Heart left ventricle (tissue), 13 donors: Measurements from ENCODE around the gene SEC61B.

Source experiments
- POLR2A ChIP-seq, 2 donors: fragments of 450-650 bp; IDR thresholded peaks; one replicate each; pipeline ENCODE4 v1.6.1; 2017; ENCODE audit warnings: antibody characterized with exemption in 2 of 2, mild to moderate bottlenecking in 2 of 2, moderate library complexity in 2 of 2
- TF ChIP-seq, protein P1 (sequence below), 12 donors: fragments of 200-600 bp; sonication (generic) in 4 of 12; IDR thresholded peaks; one replicate each; pipeline versions ENCODE4 v1.5.0 to v1.8.0; 2018 to 2022; ENCODE audit warnings: antibody characterized with exemption in 12 of 12, mild to moderate bottlenecking in 5 of 12
- donor health status: ischemic (EF 13 %, LVEDD 7.1; RV severe dilation, severe dysfunction).
- donor health status: DM: no; HTN: yes; CAD: no.
- donor health status: DM: no; HTN: no; CAD: no.
- donor health status: ischemic (EF 25% LVEDD 6.9; RV normal size, moderate dysfunction).
- donor health status: ischemic (EF 25% LVEDD 5.7; RV mildly dilated, moderate dysfunction).
- donor health status: ischemic (EF 35%, LVEDD 5.7; RV mildly dilated, moderate dysfunction).
- donor health status: nonischemic (EF 11% LVEDD 7.7; RV severe dilation, severe dysfunction).
- donor health status: DM: yes; HTN: yes; CAD: no.
- donor health status: PGD.
- donor health status: ischemic (EF 29% LVEDD 5.4; RV normal size, mild dysfunction).
- donor health status: nonischemic (EF 23%, LVEDD 6.1; RV moderate dilation, normal function).

DNA sequence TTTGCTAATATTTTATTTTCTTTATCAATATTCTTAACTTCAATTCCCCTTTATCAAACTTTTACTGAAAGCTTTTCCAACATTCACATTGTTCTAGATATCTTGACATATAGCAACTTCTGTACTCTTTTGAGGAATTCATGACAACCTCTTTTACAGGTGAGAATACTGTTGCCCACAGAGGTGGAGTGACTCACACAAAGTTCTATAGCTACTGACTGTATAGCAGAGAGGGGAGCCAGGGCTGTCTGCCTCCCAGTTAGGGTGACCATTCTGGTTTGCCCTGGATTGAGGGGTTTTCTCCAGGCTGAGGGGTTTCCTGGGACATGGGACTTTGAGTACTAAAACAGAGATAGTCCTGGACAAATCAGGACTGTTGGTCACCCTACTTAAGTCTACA lies 16.2 kb downstream of the SEC61B start:
- TF ChIP-seq, protein P1, sequence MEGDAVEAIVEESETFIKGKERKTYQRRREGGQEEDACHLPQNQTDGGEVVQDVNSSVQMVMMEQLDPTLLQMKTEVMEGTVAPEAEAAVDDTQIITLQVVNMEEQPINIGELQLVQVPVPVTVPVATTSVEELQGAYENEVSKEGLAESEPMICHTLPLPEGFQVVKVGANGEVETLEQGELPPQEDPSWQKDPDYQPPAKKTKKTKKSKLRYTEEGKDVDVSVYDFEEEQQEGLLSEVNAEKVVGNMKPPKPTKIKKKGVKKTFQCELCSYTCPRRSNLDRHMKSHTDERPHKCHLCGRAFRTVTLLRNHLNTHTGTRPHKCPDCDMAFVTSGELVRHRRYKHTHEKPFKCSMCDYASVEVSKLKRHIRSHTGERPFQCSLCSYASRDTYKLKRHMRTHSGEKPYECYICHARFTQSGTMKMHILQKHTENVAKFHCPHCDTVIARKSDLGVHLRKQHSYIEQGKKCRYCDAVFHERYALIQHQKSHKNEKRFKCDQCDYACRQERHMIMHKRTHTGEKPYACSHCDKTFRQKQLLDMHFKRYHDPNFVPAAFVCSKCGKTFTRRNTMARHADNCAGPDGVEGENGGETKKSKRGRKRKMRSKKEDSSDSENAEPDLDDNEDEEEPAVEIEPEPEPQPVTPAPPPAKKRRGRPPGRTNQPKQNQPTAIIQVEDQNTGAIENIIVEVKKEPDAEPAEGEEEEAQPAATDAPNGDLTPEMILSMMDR (IDR thresholded peaks at IDR 0.05) = no peak
- no peak for TF ChIP-seq POLR2A (IDR thresholded peaks at IDR 0.05)
